Endothelial cell of umbilical vein (primary cell): Measurements from ENCODE around the gene COLEC11. TPM values are rescaled to one million over a fixed set of nuclear protein-coding genes. Genes with fewer than 3 reads are reported as not detected.

Experiments used
- BruUV-seq: library from RNA; stranded (reverse); fragments of 400-500 nt; replicated peaks from 2 replicates; lab custom pipeline; 2021; lab: Mats Ljungman, UMichigan
- CTCF ChIA-PET: fragments of 300-600, 350-600 bp; sonication (Branson Sonifier 250); formaldehyde crosslinking; loops from one replicate; lab custom pipeline; 2021; ENCODE audit warnings: antibody characterized with exemption, inconsistent platforms; lab: Charles Lee
- POLR2A ChIA-PET: fragments of 300-600, 350-600 bp; sonication (Branson Sonifier 250); formaldehyde crosslinking; loops from one replicate; lab custom pipeline; 2021; ENCODE audit warnings: antibody characterized with exemption, inconsistent platforms; lab: Charles Lee
- DNase-seq: peaks from one replicate; pipeline ENCODE4 v3.0.0-alpha.2; 2011; ENCODE audit warnings: low read depth, low spot score
- FAIRE-seq: peaks from 2 replicates; lab custom pipeline; 2011; peaks lifted over from hg19 to GRCh38; lab: Jason Lieb, UNC
- H2AFZ ChIP-seq: 2 replicates; pipeline ENCODE4 v1.6.0; 2012; ENCODE audit warnings: low read depth, low read length, control low read depth, inconsistent platforms
- H3K27ac ChIP-seq: 2 replicates; pipeline ENCODE4 v1.5.1; 2011; ENCODE audit warnings: low read depth, mild to moderate bottlenecking, control low read depth, low read length, moderate library complexity; ENCODE audit not compliant: insufficient read depth
- H3K27me3 ChIP-seq, 2 experiments: 2 replicates each; pipeline versions ENCODE4 v1.6.0 to v1.6.1; 2011; ENCODE audit warnings: low read length in 2 of 2, mixed read lengths in 1 of 2; ENCODE audit not compliant: control insufficient read depth in 2 of 2, insufficient read depth in 2 of 2
- H3K36me3 ChIP-seq, 2 experiments: 2 replicates in 1 of 2; 3 replicates in 1 of 2; pipeline ENCODE4 v1.5.1; 2011; ENCODE audit warnings: low read length in 2 of 2, mild to moderate bottlenecking in 1 of 2, moderate library complexity in 1 of 2; ENCODE audit not compliant: control insufficient read depth in 2 of 2, insufficient read depth in 2 of 2; ENCODE audit errors: extremely low read depth in 1 of 2
- H3K4me1 ChIP-seq: 3 replicates; pipeline ENCODE4 v1.5.1; 2011; ENCODE audit warnings: mild to moderate bottlenecking, low read length; ENCODE audit not compliant: control insufficient read depth, insufficient read depth; ENCODE audit errors: extremely low read depth
- H3K4me2 ChIP-seq: 2 replicates; pipeline ENCODE4 v1.6.1; 2011; ENCODE audit warnings: low read length, control low read depth, mixed read lengths; ENCODE audit not compliant: insufficient read depth
- H3K4me3 ChIP-seq, 3 experiments: fragments of 200-600 bp in 1 of 3; sonication (generic), shearing (Covaris generic) in 1 of 3; replicated peaks in 1 of 3; 2 replicates each; pipeline ENCODE4 v1.5.1; 2011 to 2016; ENCODE audit warnings: control low read depth in 3 of 3, low read length in 3 of 3, mild to moderate bottlenecking in 2 of 3, inconsistent platforms in 1 of 3, low read depth in 1 of 3, moderate library complexity in 1 of 3; ENCODE audit not compliant: insufficient read depth in 1 of 3
- H3K79me2 ChIP-seq: 2 replicates; pipeline ENCODE4 v1.6.0; 2012; ENCODE audit warnings: low read length, inconsistent platforms; ENCODE audit not compliant: control insufficient read depth, insufficient read depth
- H3K9ac ChIP-seq: replicated peaks from 2 replicates; pipeline ENCODE3; 2011; ENCODE audit warnings: low read length, control low read depth; ENCODE audit not compliant: insufficient read depth; ENCODE audit errors: extremely low read depth
- H3K9me1 ChIP-seq: replicated peaks from 3 replicates; pipeline ENCODE4 v1.6.0; 2011; ENCODE audit warnings: mild to moderate bottlenecking, low read length; ENCODE audit not compliant: control insufficient read depth, insufficient read depth; ENCODE audit errors: extremely low read depth
- H3K9me3 ChIP-seq: replicated peaks from 2 replicates; pipeline ENCODE4 v1.5.1; 2012; ENCODE audit warnings: low read length, inconsistent platforms; ENCODE audit not compliant: control insufficient read depth, insufficient read depth
- H4K20me1 ChIP-seq: replicated peaks from 2 replicates; pipeline ENCODE3; 2011; ENCODE audit warnings: mild to moderate bottlenecking, low read length; ENCODE audit not compliant: control insufficient read depth, insufficient read depth; ENCODE audit errors: extremely low read depth
- CTCF ChIP-seq, 2 donors: IDR thresholded peaks; 1 replicate in 1 of 2; 2 replicates in 1 of 2; pipeline ENCODE4 v1.5.1; 2011; ENCODE audit warnings: low read length in 2 of 2, mild to moderate bottlenecking in 2 of 2, moderate library complexity in 2 of 2, control low read depth in 1 of 2, inconsistent platforms in 1 of 2, low read depth in 1 of 2; ENCODE audit not compliant: insufficient read depth in 1 of 2; ENCODE audit errors: extremely low read depth in 1 of 2
- EZH2 ChIP-seq: IDR thresholded peaks from 2 replicates; pipeline ENCODE4 v1.6.1; 2012; ENCODE audit warnings: borderline replicate concordance, low read depth, mild to moderate bottlenecking, moderate library complexity, low read length, inconsistent platforms; ENCODE audit not compliant: severe bottlenecking
- FOS ChIP-seq: IDR thresholded peaks from 2 replicates; pipeline ENCODE4 v1.6.1; 2011; ENCODE audit warnings: mild to moderate bottlenecking, low read length, moderate library complexity, borderline replicate concordance; ENCODE audit not compliant: insufficient read depth
- GATA2 ChIP-seq: IDR thresholded peaks from 2 replicates; pipeline ENCODE4 v1.7.0; 2011; ENCODE audit warnings: low read depth, mild to moderate bottlenecking, moderate library complexity, mixed read lengths, low read length; ENCODE audit not compliant: insufficient read length, insufficient read depth
- JUN ChIP-seq: IDR thresholded peaks from 2 replicates; pipeline ENCODE4 v1.6.1; 2011; ENCODE audit warnings: borderline replicate concordance, low read depth; ENCODE audit not compliant: insufficient read length, insufficient read depth
- MAX ChIP-seq: IDR thresholded peaks from 2 replicates; pipeline ENCODE4 v1.6.1; 2011; ENCODE audit not compliant: insufficient read depth, insufficient read length
- MYC ChIP-seq: IDR thresholded peaks from one replicate; pipeline ENCODE4 v1.6.1; 2011; ENCODE audit warnings: mild to moderate bottlenecking, low read depth, low read length
- POLR2A ChIP-seq: IDR thresholded peaks from 2 replicates; pipeline ENCODE4 v1.6.1; 2012; ENCODE audit warnings: low read depth, mild to moderate bottlenecking, control low read depth, low read length
- POLR2AphosphoS5 ChIP-seq: IDR thresholded peaks from 2 replicates; pipeline ENCODE4 v1.6.1; 2012; ENCODE audit warnings: low read depth, mild to moderate bottlenecking, control low read depth, low read length, moderate library complexity; ENCODE audit not compliant: insufficient read depth
- dilution Hi-C: fragments of 300-500 bp; cut with MboI; formaldehyde crosslinking; loops from one replicate; pipeline ENCODE4 v1.15.0; 2019; ENCODE audit warnings: low sequenced_read_pairs; ENCODE audit not compliant: extremely low pct_ligation_motif_present
- intact Hi-C: fragments of 100-400 bp; cut with micrococcal nuclease; formaldehyde crosslinking; loops from one replicate; pipeline ENCODE4 v1.10.0; 2022
- polyA plus RNA-seq, 4 experiments: library from polyadenylated mRNA; depleted of rRNA in 3 of 4; stranded (reverse) in 3 of 4; unstranded in 1 of 4; fragments of >200 nt; gene quantifications; 2 replicates each; pipeline versions ENCODE4 v1.2.1 to v1.2.3, GENCODE V29; 2011 to 2012; ENCODE audit warnings: missing spikeins in 1 of 4
- total RNA-seq: library from RNA; stranded (reverse); gene quantifications from 2 replicates; pipeline ENCODE4 v1.2.3, GENCODE V29; 2021

COLEC11 gene
- total and polyA plus RNA-seq, 2 donors (not counting 3 experiments of a cell fraction or from before 2014, with no cell fraction given): 0.15 TPM; not detected in 1

- Histone ChIP-seq H3K4me1 (no peaks in the 10 kb centered on the region), H3K4me3 (no peak overlapping the region), H3K9me1 (no peaks in the 10 kb centered on the region), H3K9ac (no peak overlapping the region), H3K79me2 (no peaks in the 10 kb centered on the region), H3K27ac (no peak overlapping the region), H3K4me2 (no peak overlapping the region), H3K27me3 (no peaks in the 10 kb centered on the region), H4K20me1 (no peaks in the 10 kb centered on the region), H3K36me3 (no peaks in the 10 kb centered on the region), H3K9me3 (no peaks in the 10 kb centered on the region), H2AFZ (no peak overlapping the region)
- TF ChIP-seq GATA2 (no peak), JUN (no peak), MYC (no peak)
- ChIA-PET POLR2A (no interaction called here), CTCF (no interaction called here)
- BruUV-seq: no TSS peak
- DNase-seq: no peak
- dilution Hi-C loops (no loop called here), intact Hi-C loops (no loop called here)
- FAIRE-seq: no peak
Measured at GRCh38 chr2:3603536-3604206, 8.8 kb downstream of the COLEC11 start.

GRCh38 chr2:3604207-3604877, 9.4 kb downstream of the COLEC11 start:
- no peaks in the 10 kb centered on the region for H3K27me3 ChIP-seq
- dilution Hi-C loops (no loop called here), intact Hi-C loops (no loop called here)
- ChIA-PET CTCF (no interaction called here), POLR2A (no interaction called here)
- no peaks in the 10 kb centered on the region for H3K4me1 ChIP-seq
- no peak for FAIRE-seq
- no peak overlapping the region for H3K4me2 ChIP-seq
- no peak overlapping the region for H3K9ac ChIP-seq
- no peaks in the 10 kb centered on the region for H3K79me2 ChIP-seq
- H4K20me1 ChIP-seq: no peaks in the 10 kb centered on the region
- H3K9me3 ChIP-seq: no peaks in the 10 kb centered on the region
- no TSS peak for BruUV-seq
- H2AFZ ChIP-seq: no peak overlapping the region
- TF ChIP-seq EZH2 (no peak), CTCF (IDR thresholded peaks at IDR 0.05; ENCODE audit: extremely low read depth in 1 of 2, insufficient read depth in 1 of 2, low read depth in 1 of 2, low read length in 2 of 2) (no peak), MYC (no peak), JUN (no peak), POLR2AphosphoS5 (no peak), POLR2A (no peak), FOS (no peak), MAX (no peak), GATA2 (no peak)
- no peak overlapping the region for H3K4me3 ChIP-seq
- H3K36me3 ChIP-seq: no peaks in the 10 kb centered on the region
- DNase-seq: no peak
- no peak overlapping the region for H3K27ac ChIP-seq
- H3K9me1 ChIP-seq: no peaks in the 10 kb centered on the region
